Common myeloid progenitor, CD34-positive (primary cell): Measurements from ENCODE around the gene SIM2.

Experiments
- CTCF ChIA-PET: fragments of 350-600 bp; sonication (Branson Sonifier 250); formaldehyde crosslinking; loops from one replicate; lab custom pipeline; 2021; ENCODE audit warnings: antibody characterized with exemption; lab: Charles Lee
- POLR2A ChIA-PET: fragments of 350-600 bp; sonication (Branson Sonifier 250); formaldehyde crosslinking; loops from one replicate; lab custom pipeline; 2021; ENCODE audit warnings: antibody characterized with exemption; lab: Charles Lee
- DNase-seq, 3 donors: peaks; one replicate each; pipeline versions ENCODE4 v3.0.0 to v3.0.0-alpha.2; 2013
- H3K27ac ChIP-seq, 2 experiments: 1 replicate in 1 of 2; 2 replicates in 1 of 2; pipeline ENCODE4 v1.7.0; 2013; ENCODE audit warnings: inconsistent platforms in 2 of 2, low read length in 2 of 2, mild to moderate bottlenecking in 2 of 2, low read depth in 1 of 2, moderate library complexity in 1 of 2; ENCODE audit not compliant: severe bottlenecking in 2 of 2, insufficient read depth in 1 of 2, poor library complexity in 1 of 2
- H3K27me3 ChIP-seq, 5 experiments: replicated peaks in 2 of 5; 1 replicate in 3 of 5; 2 replicates in 2 of 5; pipeline versions ENCODE4 v1.6.1 to v1.7.0; 2013; ENCODE audit warnings: low read length in 4 of 5, mild to moderate bottlenecking in 2 of 5, moderate library complexity in 2 of 5, inconsistent platforms in 1 of 5; ENCODE audit not compliant: insufficient read depth in 5 of 5, control insufficient read depth in 4 of 5
- H3K36me3 ChIP-seq, 4 experiments: 1 replicate in 2 of 4; 2 replicates in 2 of 4; pipeline versions ENCODE4 v1.6.1 to v1.7.0; 2013; ENCODE audit warnings: low read length in 3 of 4, control low read depth in 1 of 4, mild to moderate bottlenecking in 1 of 4; ENCODE audit not compliant: control insufficient read depth in 4 of 4, insufficient read depth in 4 of 4
- H3K4me1 ChIP-seq, 4 experiments: 1 replicate in 3 of 4; 2 replicates in 1 of 4; pipeline versions ENCODE4 v1.6.1 to v1.7.1; 2013; ENCODE audit warnings: low read length in 3 of 4, mild to moderate bottlenecking in 3 of 4, control low read depth in 1 of 4, inconsistent platforms in 1 of 4, moderate library complexity in 1 of 4; ENCODE audit not compliant: control insufficient read depth in 4 of 4, insufficient read depth in 4 of 4; ENCODE audit errors: control extremely low read depth in 1 of 4
- H3K4me3 ChIP-seq, 7 experiments: 1 replicate in 4 of 7; 2 replicates in 3 of 7; pipeline versions ENCODE4 v1.5.1 to v1.7.0; 2013; ENCODE audit warnings: mild to moderate bottlenecking in 7 of 7, low read length in 6 of 7, moderate library complexity in 6 of 7, inconsistent platforms in 2 of 7, low read depth in 2 of 7, control low read depth in 1 of 7; ENCODE audit not compliant: insufficient read depth in 4 of 7, control insufficient read depth in 1 of 7; ENCODE audit errors: extremely low read depth in 1 of 7
- H3K9me3 ChIP-seq, 5 experiments: 1 replicate in 4 of 5; 2 replicates in 1 of 5; pipeline versions ENCODE4 v1.6.1 to v1.7.1; 2013; ENCODE audit warnings: low read length in 4 of 5, mild to moderate bottlenecking in 2 of 5, inconsistent platforms in 1 of 5, low read depth in 1 of 5, moderate library complexity in 1 of 5; ENCODE audit not compliant: control insufficient read depth in 4 of 5, insufficient read depth in 2 of 5; ENCODE audit errors: control extremely low read depth in 1 of 5
- WGBS: methylation state at CpG from one replicate; pipeline ENCODE4 v1.1.5; 2013; ENCODE audit not compliant: insufficient coverage; 5-methylcytosine and 5-hydroxymethylcytosine counted together

SIM2 gene

GRCh38 chr21:36723371-36723881 lies 24.5 kb downstream of the SIM2 start:
- peaks cover 2 to 61% (median 4%) of the 10 kb centered on the region in 5 experiments for H3K27me3 ChIP-seq
- no peaks in the 10 kb centered on the region for H3K9me3 ChIP-seq
- ChIA-PET POLR2A (no interaction called here), CTCF (interaction anchor here (0.5 to 1.0 kb wide), 2 partner anchors 23 to 306 kb away, joined by 3 read pairs; no protein-coding TSS in a partner anchor)
- no peak overlapping the region for H3K27ac ChIP-seq
- WGBS, result 94% methylated on average over 11 of the region's 14 CpGs
- no peak for DNase-seq
- H3K4me3 ChIP-seq, result no peak overlapping the region
- no peaks in the 10 kb centered on the region for H3K36me3 ChIP-seq
- no peaks in the 10 kb centered on the region for H3K4me1 ChIP-seq

GRCh38 chr21:36724660-36725059 lies 25.7 kb downstream of the SIM2 start:
- no peak for DNase-seq
- ChIA-PET POLR2A (no interaction called here), CTCF (no interaction called here)
- no peaks in the 10 kb centered on the region for H3K4me1 ChIP-seq
- H3K27me3 ChIP-seq, result peaks cover 2 to 56% (median 8%) of the 10 kb centered on the region in 5 experiments
- WGBS, result 100% methylated on average over 2 of the region's 3 CpGs
- no peak overlapping the region for H3K4me3 ChIP-seq
- H3K27ac ChIP-seq, result no peak overlapping the region
- no peaks in the 10 kb centered on the region for H3K36me3 ChIP-seq
- no peaks in the 10 kb centered on the region for H3K9me3 ChIP-seq

- H3K36me3 ChIP-seq, result no peaks in the 10 kb centered on the region
- H3K27me3 ChIP-seq, result peaks cover 0 to 56% (median 15%) of the 10 kb centered on the region in 5 experiments
- WGBS, result 99% methylated on average over 11 of the region's 12 CpGs
- POLR2A ChIA-PET, result no interaction called here
- H3K9me3 ChIP-seq, result no peaks in the 10 kb centered on the region
- CTCF ChIA-PET, result no interaction called here
- DNase-seq, result no peak
- no peaks in the 10 kb centered on the region for H3K4me1 ChIP-seq
- no peak overlapping the region for H3K4me3 ChIP-seq
- H3K27ac ChIP-seq, result no peak overlapping the region
These were observed 27.0 kb downstream of the SIM2 start for GRCh38 chr21:36725793-36726386.

GRCh38 chr21:36727866-36728265 lies 29.0 kb downstream of the SIM2 start:
- H3K4me3 ChIP-seq, result no peak overlapping the region
- peaks cover 0 to 55% (median 12%) of the 10 kb centered on the region in 5 experiments for H3K27me3 ChIP-seq
- ChIA-PET POLR2A (interaction anchor here (0.6 kb wide), 1 partner anchor 201 kb away, joined by 3 read pairs; no protein-coding TSS in a partner anchor), CTCF (no interaction called here)
- WGBS, result 96% methylated on average over 6 of the region's 6 CpGs
- H3K4me1 ChIP-seq, result no peaks in the 10 kb centered on the region
- DNase-seq, result no peak
- H3K36me3 ChIP-seq, result no peaks in the 10 kb centered on the region
- H3K9me3 ChIP-seq, result no peaks in the 10 kb centered on the region
- no peak overlapping the region for H3K27ac ChIP-seq

GRCh38 chr21:36728371-36729111 lies 29.6 kb downstream of the SIM2 start:
- H3K27me3 ChIP-seq, result peaks cover 0 to 52% (median 12%) of the 10 kb centered on the region in 5 experiments
- no peaks in the 10 kb centered on the region for H3K4me1 ChIP-seq
- 100% methylated on average over 8 of the region's 14 CpGs for WGBS
- no peak overlapping the region for H3K27ac ChIP-seq
- ChIA-PET CTCF (no interaction called here), POLR2A (interaction anchor here (0.6 kb wide), 1 partner anchor 200 kb away, joined by 3 read pairs; no protein-coding TSS in a partner anchor)
- no peaks in the 10 kb centered on the region for H3K36me3 ChIP-seq
- DNase-seq, result no peak
- H3K9me3 ChIP-seq, result no peaks in the 10 kb centered on the region
- no peak overlapping the region for H3K4me3 ChIP-seq

- Histone ChIP-seq H3K4me1 (no peaks in the 10 kb centered on the region), H3K4me3 (no peak overlapping the region), H3K9me3 (no peaks in the 10 kb centered on the region), H3K36me3 (no peaks in the 10 kb centered on the region), H3K27me3 (peaks cover 0 to 49% (median 12%) of the 10 kb centered on the region in 5 experiments), H3K27ac (no peak overlapping the region)
- POLR2A ChIA-PET, result no interaction called here
- CTCF ChIA-PET, result no interaction called here
- no peak for DNase-seq
- WGBS, result 74% methylated on average over 15 of the region's 18 CpGs
These were observed 30.5 kb downstream of the SIM2 start for GRCh38 chr21:36729310-36729970.
